CD4-positive, alpha-beta T cell (primary cell): ENCODE results near the gene RPLP2. TPM values are rescaled to one million over a fixed set of nuclear protein-coding genes. Genes with fewer than 3 reads are reported as not detected.
A peak's percentile ranks its signal among the peaks of the same experiment; 100 is the strongest.

ENCODE experiments used
- ATAC-seq: fragments of 200-7000 bp; cut with Tn5 transposase; one replicate; pipeline ENCODE4 v1.10.0; 2022; ENCODE audit warnings: mild to moderate bottlenecking; ENCODE audit not compliant: poor library complexity
- CTCF ChIA-PET: fragments of 350-600 bp; sonication (Branson Sonifier 250); formaldehyde crosslinking; loops from one replicate; lab custom pipeline; 2021; ENCODE audit warnings: antibody characterized with exemption, inconsistent platforms; lab: Charles Lee
- POLR2A ChIA-PET: fragments of 350-600 bp; sonication (Branson Sonifier 250); formaldehyde crosslinking; loops from one replicate; lab custom pipeline; 2021; ENCODE audit warnings: antibody characterized with exemption, inconsistent platforms; lab: Charles Lee
- DNase-seq, 14 experiments: peaks; one replicate each; pipeline ENCODE4 v3.0.0-alpha.2; 2013 to 2020; ENCODE audit warnings: mixed read lengths in 2 of 14
- H3K27ac ChIP-seq, 2 donors: one replicate each; pipeline versions ENCODE4 v1.5.1 to v1.7.0; 2013; ENCODE audit warnings: low read length in 2 of 2, low read depth in 1 of 2, mild to moderate bottlenecking in 1 of 2
- H3K27me3 ChIP-seq, 2 experiments: 1 replicate in 1 of 2; 2 replicates in 1 of 2; pipeline versions ENCODE4 v1.6.1 to v1.7.0; 2013; ENCODE audit warnings: low read length in 2 of 2, control low read depth in 1 of 2, mild to moderate bottlenecking in 1 of 2, moderate library complexity in 1 of 2; ENCODE audit not compliant: insufficient read depth in 2 of 2, control insufficient read depth in 1 of 2
- H3K36me3 ChIP-seq: one replicate; pipeline ENCODE4 v1.6.1; 2013; ENCODE audit warnings: low read length, control low read depth; ENCODE audit not compliant: insufficient read depth
- H3K4me1 ChIP-seq: one replicate; pipeline ENCODE4 v1.6.1; 2013; ENCODE audit warnings: low read length, control low read depth; ENCODE audit not compliant: insufficient read depth
- H3K4me3 ChIP-seq: one replicate; pipeline ENCODE4 v1.5.1; 2013; ENCODE audit warnings: mild to moderate bottlenecking, low read length, moderate library complexity
- H3K9me3 ChIP-seq, 2 experiments: 1 replicate in 1 of 2; 2 replicates in 1 of 2; pipeline versions ENCODE4 v1.6.1 to v1.7.0; 2013; ENCODE audit warnings: low read length in 2 of 2, mild to moderate bottlenecking in 2 of 2, control low read depth in 1 of 2, moderate library complexity in 1 of 2; ENCODE audit not compliant: control insufficient read depth in 1 of 2, insufficient read depth in 1 of 2
- H3K27ac Mint-ChIP-seq: one replicate; pipeline ENCODE4 v1.8.0; 2020; ENCODE audit warnings: mixed read lengths
- H3K27me3 Mint-ChIP-seq: one replicate; pipeline ENCODE4 v1.8.0; 2021; ENCODE audit warnings: mixed read lengths
- H3K36me3 Mint-ChIP-seq: one replicate; pipeline ENCODE4 v1.8.0; 2021; ENCODE audit warnings: low read depth, mixed read lengths
- H3K4me1 Mint-ChIP-seq: one replicate; pipeline ENCODE4 v1.8.0; 2021; ENCODE audit warnings: low read depth, mixed read lengths
- H3K4me3 Mint-ChIP-seq: one replicate; pipeline ENCODE4 v1.8.0; 2020; ENCODE audit warnings: mild to moderate bottlenecking, mixed read lengths
- H3K9me3 Mint-ChIP-seq: one replicate; pipeline ENCODE4 v1.8.0; 2020; ENCODE audit warnings: mixed read lengths
- intact Hi-C, 2 experiments: fragments of 100-400 bp; cut with DNase I in 1 of 2; cut with micrococcal nuclease in 1 of 2; formaldehyde crosslinking; loops; one replicate each; pipeline versions ENCODE4 v1.15.1 to v1.9.0; 2023 to 2025; cut with DNase I, micrococcal nuclease
- total RNA-seq, 174 experiments: library from RNA in 2 of 174; stranded (reverse) in 2 of 174; gene quantifications; one replicate each; pipeline ENCODE4 v1.2.3 and lab custom pipeline; 2021 to 2026
- TF ChIP-seq, protein P1 (sequence below): fragments of 200-600 bp; IDR thresholded peaks from one replicate; pipeline ENCODE4 v1.8.0; 2022; ENCODE audit warnings: antibody characterized with exemption, mild to moderate bottlenecking

The RPLP2 gene
- total RNA-seq, 2 experiments from 2014 or later, result 5,234 to 5,390 TPM

DNA sequence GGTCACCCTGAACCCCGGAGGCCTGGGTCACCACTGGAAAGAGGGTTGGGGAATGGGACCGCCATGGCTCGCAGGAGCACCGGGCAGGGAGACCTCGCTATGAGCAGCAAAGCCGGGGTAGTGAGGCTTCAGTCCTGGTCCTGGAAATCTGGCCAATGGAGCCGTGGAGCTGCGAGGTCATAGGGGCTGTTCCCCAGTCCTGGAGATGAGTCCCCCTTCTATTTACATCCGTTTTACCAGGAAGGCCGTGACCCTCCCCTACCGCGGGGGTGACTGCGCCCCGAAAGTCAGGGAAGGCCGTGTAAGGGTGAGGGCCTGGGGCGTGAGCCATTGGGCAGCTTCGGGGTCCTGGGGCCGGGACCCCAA is 5.2 kb upstream of the RPLP2 start:
- H3K36me3 ChIP-seq, result peaks cover 27% of the 10 kb centered on the region
- no peaks in the 10 kb centered on the region for H3K27me3 Mint-ChIP-seq
- intact Hi-C loops, result loop anchor here in 1 of 2 experiments (10.0 kb wide), 1 partner anchor 570 kb away; the partner anchor contains the start of genes PSMD13 and SIRT3
- TF ChIP-seq, protein P1, sequence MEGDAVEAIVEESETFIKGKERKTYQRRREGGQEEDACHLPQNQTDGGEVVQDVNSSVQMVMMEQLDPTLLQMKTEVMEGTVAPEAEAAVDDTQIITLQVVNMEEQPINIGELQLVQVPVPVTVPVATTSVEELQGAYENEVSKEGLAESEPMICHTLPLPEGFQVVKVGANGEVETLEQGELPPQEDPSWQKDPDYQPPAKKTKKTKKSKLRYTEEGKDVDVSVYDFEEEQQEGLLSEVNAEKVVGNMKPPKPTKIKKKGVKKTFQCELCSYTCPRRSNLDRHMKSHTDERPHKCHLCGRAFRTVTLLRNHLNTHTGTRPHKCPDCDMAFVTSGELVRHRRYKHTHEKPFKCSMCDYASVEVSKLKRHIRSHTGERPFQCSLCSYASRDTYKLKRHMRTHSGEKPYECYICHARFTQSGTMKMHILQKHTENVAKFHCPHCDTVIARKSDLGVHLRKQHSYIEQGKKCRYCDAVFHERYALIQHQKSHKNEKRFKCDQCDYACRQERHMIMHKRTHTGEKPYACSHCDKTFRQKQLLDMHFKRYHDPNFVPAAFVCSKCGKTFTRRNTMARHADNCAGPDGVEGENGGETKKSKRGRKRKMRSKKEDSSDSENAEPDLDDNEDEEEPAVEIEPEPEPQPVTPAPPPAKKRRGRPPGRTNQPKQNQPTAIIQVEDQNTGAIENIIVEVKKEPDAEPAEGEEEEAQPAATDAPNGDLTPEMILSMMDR, result no peak
- peak overlapping the region; percentile 81 for H3K4me3 Mint-ChIP-seq
- ChIA-PET CTCF (no interaction called here), POLR2A (interaction anchor here (0.5 to 5.6 kb wide), 6 partner anchors 15 to 298 kb away, joined by 3 to 31 read pairs (median 3); partner anchors contain the start of genes CEND1 and PNPLA2)
- peaks cover 2% of the 10 kb centered on the region for H3K36me3 Mint-ChIP-seq
- no peaks in the 10 kb centered on the region for H3K27me3 ChIP-seq
- H3K9me3 Mint-ChIP-seq, result no peaks in the 10 kb centered on the region
- peaks cover 15% of the 10 kb centered on the region for H3K4me1 Mint-ChIP-seq
- H3K9me3 ChIP-seq, result no peaks in the 10 kb centered on the region
- peak overlapping the region; percentile 79 for H3K4me3 ChIP-seq
- peak overlapping the region; percentile 47 for H3K27ac Mint-ChIP-seq
- DNase-seq (no peak), ATAC-seq (no peak)
- peak overlapping the region; percentile 57 to 81 for H3K27ac ChIP-seq
- H3K4me1 ChIP-seq, result peaks cover 45% of the 10 kb centered on the region

DNA sequence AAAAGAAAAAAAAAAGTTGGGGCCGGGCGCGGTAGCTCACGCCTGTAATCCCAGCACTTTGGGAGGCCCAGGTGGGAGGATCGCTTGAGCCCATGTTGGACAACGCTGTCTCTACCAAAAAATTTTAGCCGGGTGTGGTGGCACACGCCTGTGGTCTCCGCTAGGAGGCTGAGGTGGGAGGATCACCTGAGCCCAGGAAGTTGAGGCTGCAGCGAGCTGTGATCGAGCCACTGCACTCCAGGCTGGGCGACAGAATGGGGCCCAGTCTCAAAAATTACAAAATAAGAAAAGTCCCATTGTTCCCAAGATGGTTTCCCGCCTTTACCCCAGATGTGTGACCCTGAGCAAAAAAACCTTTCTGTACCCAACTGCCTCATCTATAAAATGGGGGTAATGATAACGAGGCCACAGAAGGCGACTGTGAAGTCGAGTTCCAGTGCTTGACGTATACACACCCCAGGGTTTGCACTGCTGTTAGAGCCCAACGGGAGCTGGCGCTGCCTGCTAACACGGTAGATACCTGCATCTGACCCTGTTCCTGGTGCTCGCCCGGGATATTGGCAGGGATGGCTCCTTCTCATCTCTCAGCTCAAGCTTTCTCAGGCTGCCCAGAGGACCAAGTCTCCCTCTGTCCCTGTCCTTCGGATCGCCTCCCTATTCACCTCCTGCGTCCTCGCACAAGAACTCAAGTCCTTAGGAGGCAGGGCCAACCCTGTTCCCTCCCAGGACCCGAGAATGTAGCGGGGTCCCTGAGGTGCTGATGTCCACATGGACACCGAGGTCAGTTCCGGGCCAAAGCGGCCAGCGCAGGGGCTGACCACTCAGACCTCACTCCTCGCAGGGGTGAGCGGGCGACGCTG is 1.1 kb upstream of the RPLP2 start:
- ATAC-seq (peak; percentile 0), DNase-seq (peak in 4 of 14 experiments; percentile 29 to 76 (median 61))
- H3K27ac ChIP-seq, result peak overlapping the region; percentile 95 to 99
- Mint-ChIP-seq H3K27ac (peak overlapping the region; percentile 99), H3K27me3 (no peaks in the 10 kb centered on the region), H3K4me1 (peaks cover 35% of the 10 kb centered on the region), H3K4me3 (peak overlapping the region; percentile 95), H3K36me3 (peaks cover 36% of the 10 kb centered on the region), H3K9me3 (no peaks in the 10 kb centered on the region)
- no peaks in the 10 kb centered on the region for H3K27me3 ChIP-seq
- peaks cover 50% of the 10 kb centered on the region for H3K4me1 ChIP-seq
- H3K4me3 ChIP-seq, result peak overlapping the region; percentile 92
- POLR2A ChIA-PET, result interaction anchor here (0.6 to 2.2 kb wide), 21 partner anchors 8 to 601 kb away, joined by 3 to 101 read pairs (median 4); partner anchors contain the start of genes BET1L, CD151, DEAF1 and PHRF1
- CTCF ChIA-PET, result no interaction called here
- H3K36me3 ChIP-seq, result peaks cover 26% of the 10 kb centered on the region
- no peaks in the 10 kb centered on the region for H3K9me3 ChIP-seq
- TF ChIP-seq, protein P1, result no peak
- intact Hi-C loops, result loop anchor here (1.0 to 10.0 kb wide), 5 partner anchors 11 to 574 kb away; partner anchors contain the start of genes GATD1 (in 1 of the 2), POLR2L (in 1 of the 2), PSMD13 (in 1 of the 2) and SIRT3 (in 1 of the 2)

DNA sequence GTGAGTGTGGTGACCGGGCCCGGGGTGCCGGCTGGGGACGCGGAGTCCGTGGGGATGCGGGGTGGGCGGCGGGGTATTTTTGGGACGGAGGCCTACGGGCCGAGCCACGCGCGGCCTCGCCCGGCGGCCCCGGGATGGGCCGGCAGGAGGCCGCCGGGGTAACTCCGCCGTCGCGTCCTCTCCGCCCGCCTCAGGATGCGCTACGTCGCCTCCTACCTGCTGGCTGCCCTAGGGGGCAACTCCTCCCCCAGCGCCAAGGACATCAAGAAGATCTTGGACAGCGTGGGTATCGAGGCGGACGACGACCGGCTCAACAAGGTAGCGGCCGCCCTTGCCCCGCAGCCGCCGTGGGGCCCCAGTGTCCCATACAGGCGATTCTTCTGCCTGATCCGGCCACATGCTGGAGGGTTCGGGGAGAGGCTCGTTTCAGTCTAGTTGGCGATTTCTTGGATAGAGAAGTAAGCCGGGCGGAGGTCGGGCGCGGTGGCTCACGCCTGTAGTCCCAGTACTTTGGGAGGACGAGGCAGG is 337 bp downstream of the RPLP2 start:
- H3K4me3 Mint-ChIP-seq, result peak overlapping the region; percentile 95
- Histone ChIP-seq H3K4me1 (peaks cover 38% of the 10 kb centered on the region), H3K27ac (peak overlapping the region; percentile 95 to 99), H3K4me3 (peak overlapping the region; percentile 92), H3K9me3 (no peaks in the 10 kb centered on the region), H3K27me3 (no peaks in the 10 kb centered on the region), H3K36me3 (peaks cover 31% of the 10 kb centered on the region)
- peak; percentile 8 for ATAC-seq
- ChIA-PET CTCF (interaction anchor here (0.6 kb wide), 2 partner anchors 33 to 118 kb away, joined by 3 read pairs; no protein-coding TSS in a partner anchor), POLR2A (interaction anchor here (0.6 to 2.2 kb wide), 19 partner anchors 9 to 603 kb away, joined by 3 to 101 read pairs (median 4); partner anchors contain the start of genes BET1L, DEAF1, PHRF1 and PNPLA2)
- H3K27ac Mint-ChIP-seq, result peak overlapping the region; percentile 99
- H3K9me3 Mint-ChIP-seq, result no peaks in the 10 kb centered on the region
- DNase-seq, result no peak
- H3K27me3 Mint-ChIP-seq, result no peaks in the 10 kb centered on the region
- intact Hi-C loops, result no loop called here
- TF ChIP-seq, protein P1, result no peak
- H3K36me3 Mint-ChIP-seq, result peaks cover 36% of the 10 kb centered on the region
- H3K4me1 Mint-ChIP-seq, result peaks cover 35% of the 10 kb centered on the region
